Stimulated activated naive CD8-positive, alpha-beta T cell treated with anti-CD3 and anti-CD28 coated beads, Interleukin-15, Interleukin-2, amounts not matched to agents 100 U/mL and 50 U/mL, for 24 hours (primary cell): ENCODE measurements around the gene CATSPER4.
A peak's percentile ranks its signal among the peaks of the same experiment; 100 is the strongest.

ENCODE experiments used
- ATAC-seq: fragments of 150-1000 bp; cut with Tn5 transposase; one replicate; pipeline ENCODE4 v1.10.0; 2021
- DNase-seq: peaks from one replicate; pipeline ENCODE4 v3.0.0; 2021

CATSPER4 gene

GRCh38 chr1:26190373-26190987 lies at the start of gene CATSPER4:
TSS of gene CATSPER4 (plus strand) at chr1:26190602. CDS start at chr1:26190628, 26 bp downstream.
- no peak for DNase-seq

GRCh38 chr1:26142159-26142558 lies 48.2 kb upstream of the CATSPER4 start:
- DNase-seq (no peak), ATAC-seq (no peak)

More at GRCh38 chr1:26190373-26190987, at the start of gene CATSPER4:
- ATAC-seq = no peak

GRCh38 chr1:26145041-26145959 lies 45.1 kb upstream of the CATSPER4 start:
- ATAC-seq = peak; percentile 84
- peak; percentile 77 for DNase-seq

GRCh38 chr1:26145960-26146294 lies 44.5 kb upstream of the CATSPER4 start:
- ATAC-seq = no peak
- no peak for DNase-seq

- DNase-seq (no peak), ATAC-seq (no peak)
These were observed 41.5 kb upstream of the CATSPER4 start for GRCh38 chr1:26148887-26149286.

GRCh38 chr1:26153966-26154532 lies 36.4 kb upstream of the CATSPER4 start:
- no peak for ATAC-seq
- no peak for DNase-seq

GRCh38 chr1:26154750-26155149 lies 35.7 kb upstream of the CATSPER4 start:
- DNase-seq = no peak
- ATAC-seq = no peak

GRCh38 chr1:26155370-26156284 lies 34.8 kb upstream of the CATSPER4 start:
- no peak for ATAC-seq
- no peak for DNase-seq

GRCh38 chr1:26156285-26157038 lies 33.9 kb upstream of the CATSPER4 start:
- no peak for ATAC-seq
- DNase-seq = no peak

- ATAC-seq (no peak), DNase-seq (no peak)
These were observed 32.0 kb upstream of the CATSPER4 start for GRCh38 chr1:26158271-26158907.

GRCh38 chr1:26158908-26159742 lies 31.3 kb upstream of the CATSPER4 start, which contains the start of gene FAM110D:
TSS of gene FAM110D (plus strand) at chr1:26159079. CDS start at chr1:26161292, 2,213 bp downstream.
- no peak for DNase-seq
- ATAC-seq = no peak

- ATAC-seq = no peak
- DNase-seq = no peak
These were observed 30.7 kb upstream of the CATSPER4 start for GRCh38 chr1:26159743-26160039.

- DNase-seq (no peak), ATAC-seq (no peak)
These were observed 29.6 kb upstream of the CATSPER4 start for GRCh38 chr1:26160527-26161414.

- peak; percentile 54 for DNase-seq
- ATAC-seq = peak; percentile 49
These were observed 28.8 kb upstream of the CATSPER4 start for GRCh38 chr1:26161415-26162219.

- ATAC-seq = no peak
- no peak for DNase-seq
These were observed 28.1 kb upstream of the CATSPER4 start for GRCh38 chr1:26162220-26162709.

GRCh38 chr1:26163684-26164035 lies 26.7 kb upstream of the CATSPER4 start:
- no peak for ATAC-seq
- DNase-seq = no peak

GRCh38 chr1:26164036-26164860 lies 26.2 kb upstream of the CATSPER4 start:
- peak; percentile 75 for DNase-seq
- no peak for ATAC-seq
